ENCODE data around the gene PEX11G.

DNA sequence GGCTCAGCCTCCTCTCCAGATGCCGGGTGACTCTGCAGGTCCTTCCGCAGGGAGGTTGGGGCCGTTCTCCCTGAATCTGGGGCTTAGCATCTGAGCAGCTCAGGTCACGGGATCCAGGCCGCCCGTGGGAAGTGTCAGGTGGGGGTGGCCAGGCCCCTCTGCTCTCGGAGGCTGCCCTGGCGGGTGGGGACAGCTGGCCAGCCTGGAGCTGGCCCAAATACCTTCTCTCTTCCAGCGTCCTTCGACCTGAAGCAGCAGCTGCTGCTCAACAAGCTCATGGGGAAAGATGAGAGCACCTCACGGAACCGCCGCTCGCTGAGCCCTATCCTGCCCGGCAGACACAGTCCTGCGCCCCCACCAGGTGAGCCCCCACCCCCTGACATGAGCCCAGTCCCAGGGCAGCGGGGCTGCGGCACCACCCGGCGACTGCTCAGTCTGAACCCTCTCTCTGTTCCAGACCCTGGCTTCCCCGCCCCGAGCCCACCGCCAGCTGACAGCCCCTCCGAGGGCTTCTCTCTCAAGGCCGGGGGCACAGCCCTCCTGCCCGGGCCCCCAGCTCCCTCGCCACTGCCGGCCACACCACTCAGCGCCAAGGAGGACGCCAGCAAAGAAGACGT lies 19.1 kb downstream of the PEX11G start:
- TF ChIP-seq, protein P1, sequence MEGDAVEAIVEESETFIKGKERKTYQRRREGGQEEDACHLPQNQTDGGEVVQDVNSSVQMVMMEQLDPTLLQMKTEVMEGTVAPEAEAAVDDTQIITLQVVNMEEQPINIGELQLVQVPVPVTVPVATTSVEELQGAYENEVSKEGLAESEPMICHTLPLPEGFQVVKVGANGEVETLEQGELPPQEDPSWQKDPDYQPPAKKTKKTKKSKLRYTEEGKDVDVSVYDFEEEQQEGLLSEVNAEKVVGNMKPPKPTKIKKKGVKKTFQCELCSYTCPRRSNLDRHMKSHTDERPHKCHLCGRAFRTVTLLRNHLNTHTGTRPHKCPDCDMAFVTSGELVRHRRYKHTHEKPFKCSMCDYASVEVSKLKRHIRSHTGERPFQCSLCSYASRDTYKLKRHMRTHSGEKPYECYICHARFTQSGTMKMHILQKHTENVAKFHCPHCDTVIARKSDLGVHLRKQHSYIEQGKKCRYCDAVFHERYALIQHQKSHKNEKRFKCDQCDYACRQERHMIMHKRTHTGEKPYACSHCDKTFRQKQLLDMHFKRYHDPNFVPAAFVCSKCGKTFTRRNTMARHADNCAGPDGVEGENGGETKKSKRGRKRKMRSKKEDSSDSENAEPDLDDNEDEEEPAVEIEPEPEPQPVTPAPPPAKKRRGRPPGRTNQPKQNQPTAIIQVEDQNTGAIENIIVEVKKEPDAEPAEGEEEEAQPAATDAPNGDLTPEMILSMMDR (IDR thresholded peaks at IDR 0.05): no peak
- no peak for TF ChIP-seq POLR2AphosphoS5 (IDR thresholded peaks at IDR 0.05)
- TF ChIP-seq POLR2A (IDR thresholded peaks at IDR 0.05): no peak
- no peak for TF ChIP-seq EP300 (IDR thresholded peaks at IDR 0.05)
